Astrocyte (in vitro differentiated cells and primary cell): ENCODE measurements around the gene CRISPLD2.
"Not testable (repeated sequence)": the region's sequence is repeated elsewhere in the genome, so short reads cannot be mapped to it uniquely, and the experiment has no call there.

Source experiments
- CTCF ChIP-seq: IDR thresholded peaks from 2 replicates; pipeline ENCODE4 v1.5.1; 2011; ENCODE audit warnings: low read depth, mild to moderate bottlenecking, inconsistent platforms, low read length, moderate library complexity; ENCODE audit not compliant: insufficient read depth
- EZH2 ChIP-seq: IDR thresholded peaks from 2 replicates; pipeline ENCODE4 v1.6.1; 2012; ENCODE audit warnings: mild to moderate bottlenecking, low read length, inconsistent platforms; ENCODE audit not compliant: insufficient read depth

GRCh38 chr16:84872971-84873370 lies 53.2 kb downstream of the CRISPLD2 start:
- TF ChIP-seq CTCF, EZH2: not testable (repeated sequence)
